ENCODE results near the gene XIRP1. TPM values are rescaled to one million over a fixed set of nuclear protein-coding genes. Genes with fewer than 3 reads are reported as not detected.

Gene XIRP1
- total RNA-seq, 4 donors from 2014 or later: 0.18 to 0.19 TPM; not detected in 2

DNA sequence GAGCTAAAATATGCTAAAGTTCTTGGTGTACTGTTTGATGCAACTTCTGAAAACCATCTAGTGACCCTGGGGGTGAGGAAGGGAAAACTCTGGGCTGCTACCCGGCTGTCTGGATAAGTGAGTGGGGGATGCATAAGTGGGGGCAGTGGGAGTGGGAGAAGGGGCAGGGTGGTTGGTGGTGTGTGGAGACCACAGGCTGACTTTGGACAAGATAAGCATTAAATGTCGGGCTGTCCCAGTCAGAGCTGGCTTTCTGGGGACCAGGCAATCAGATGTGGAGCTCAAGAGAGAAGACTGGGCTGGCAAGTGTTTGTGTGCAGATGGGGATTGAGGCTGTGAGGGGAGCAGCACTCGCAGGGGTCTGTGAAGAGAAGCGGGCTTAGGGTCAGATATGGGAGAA, 11.0 kb upstream of the XIRP1 start:
- intact Hi-C loops (cut with DNase I): no loop called here

DNA sequence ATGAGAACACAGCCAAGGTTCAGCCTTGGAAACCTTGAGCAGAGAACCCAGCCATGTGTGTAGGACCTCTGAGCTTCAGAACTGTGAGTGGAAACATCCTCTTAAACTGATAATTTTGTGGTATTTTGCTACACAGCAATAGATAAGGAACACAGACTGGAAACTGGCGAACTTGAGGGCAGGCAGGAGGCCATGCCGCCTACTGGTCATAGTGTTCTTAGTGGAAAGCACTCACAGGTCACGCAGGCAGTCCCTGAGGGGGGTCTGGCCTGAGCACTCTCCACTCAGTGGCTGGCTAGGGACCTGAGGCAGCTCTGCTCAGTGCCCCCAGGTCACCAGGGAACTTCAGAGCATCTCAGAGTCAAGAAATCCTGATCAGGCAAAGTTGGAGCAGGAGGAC, 9.7 kb upstream of the XIRP1 start:
- no peaks in the 10 kb centered on the region for H3K4me1 ChIP-seq
- TF ChIP-seq, protein P1, sequence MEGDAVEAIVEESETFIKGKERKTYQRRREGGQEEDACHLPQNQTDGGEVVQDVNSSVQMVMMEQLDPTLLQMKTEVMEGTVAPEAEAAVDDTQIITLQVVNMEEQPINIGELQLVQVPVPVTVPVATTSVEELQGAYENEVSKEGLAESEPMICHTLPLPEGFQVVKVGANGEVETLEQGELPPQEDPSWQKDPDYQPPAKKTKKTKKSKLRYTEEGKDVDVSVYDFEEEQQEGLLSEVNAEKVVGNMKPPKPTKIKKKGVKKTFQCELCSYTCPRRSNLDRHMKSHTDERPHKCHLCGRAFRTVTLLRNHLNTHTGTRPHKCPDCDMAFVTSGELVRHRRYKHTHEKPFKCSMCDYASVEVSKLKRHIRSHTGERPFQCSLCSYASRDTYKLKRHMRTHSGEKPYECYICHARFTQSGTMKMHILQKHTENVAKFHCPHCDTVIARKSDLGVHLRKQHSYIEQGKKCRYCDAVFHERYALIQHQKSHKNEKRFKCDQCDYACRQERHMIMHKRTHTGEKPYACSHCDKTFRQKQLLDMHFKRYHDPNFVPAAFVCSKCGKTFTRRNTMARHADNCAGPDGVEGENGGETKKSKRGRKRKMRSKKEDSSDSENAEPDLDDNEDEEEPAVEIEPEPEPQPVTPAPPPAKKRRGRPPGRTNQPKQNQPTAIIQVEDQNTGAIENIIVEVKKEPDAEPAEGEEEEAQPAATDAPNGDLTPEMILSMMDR (IDR thresholded peaks at IDR 0.05): no peak
- no peak for TF ChIP-seq POLR2A (IDR thresholded peaks at IDR 0.05)
- H3K4me3 ChIP-seq: no peak overlapping the region
- WGBS, 2 donors: 61 to 75% methylated on average over 2 to 3 of the region's 3 CpGs
- H3K36me3 ChIP-seq: no peaks in the 10 kb centered on the region
- H3K27ac ChIP-seq: no peak overlapping the region
- peaks cover 0 to 20% (median 0%) of the 10 kb centered on the region in 4 donors for H3K27me3 ChIP-seq
- no peaks in the 10 kb centered on the region for H3K9me3 ChIP-seq
- intact Hi-C loops (cut with DNase I): no loop called here
- no peak for DNase-seq

More for the DNA sequence above, 11.0 kb upstream of the XIRP1 start:
- WGBS, 2 donors: 73 to 75% methylated on average over 4 of the region's 4 CpGs
- no peak overlapping the region for H3K27ac ChIP-seq
- no peaks in the 10 kb centered on the region for H3K9me3 ChIP-seq
- peaks cover 0 to 20% (median 0%) of the 10 kb centered on the region in 4 donors for H3K27me3 ChIP-seq
- H3K4me1 ChIP-seq: no peaks in the 10 kb centered on the region
- DNase-seq: no peak
- no peak for TF ChIP-seq POLR2A (IDR thresholded peaks at IDR 0.05)
- TF ChIP-seq, protein P1 (IDR thresholded peaks at IDR 0.05): no peak
- H3K4me3 ChIP-seq: no peak overlapping the region
- no peaks in the 10 kb centered on the region for H3K36me3 ChIP-seq

DNA sequence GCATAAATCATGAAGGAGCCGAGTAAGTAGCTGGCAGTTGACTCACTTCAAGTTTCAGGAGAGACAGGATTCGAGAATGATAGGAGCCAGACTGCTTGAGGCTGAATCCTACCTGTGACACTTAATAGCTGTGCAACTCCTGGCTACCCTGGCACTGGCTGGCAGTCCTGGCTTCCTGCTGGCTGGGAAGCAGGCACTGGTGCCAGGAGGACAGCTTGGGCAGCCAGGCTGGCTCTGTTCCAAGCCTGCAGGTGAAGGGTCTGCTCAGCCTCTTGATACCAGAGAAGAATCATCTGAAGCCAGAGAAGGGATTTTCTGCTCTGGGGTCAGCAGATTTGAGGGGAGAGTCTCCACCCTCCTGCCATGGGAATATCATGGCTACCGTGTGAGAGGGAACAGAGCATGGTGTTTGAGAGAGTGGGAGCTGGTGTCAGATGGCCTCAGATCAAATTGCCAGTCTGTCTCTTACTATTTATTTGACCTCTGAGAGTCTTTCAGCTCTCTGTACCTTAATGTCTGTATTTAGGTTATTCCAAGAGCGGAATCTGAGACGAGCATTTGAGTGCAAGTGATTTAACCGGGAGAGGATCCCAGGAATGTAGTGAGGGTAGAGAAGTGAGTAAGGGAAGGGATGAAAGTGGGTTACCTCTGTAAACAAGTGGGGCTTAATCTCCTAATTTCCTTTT, 4.4 kb upstream of the XIRP1 start:
- intact Hi-C loops (cut with DNase I): no loop called here
- Histone ChIP-seq H3K36me3 (no peaks in the 10 kb centered on the region), H3K27me3 (peaks cover 0 to 7% (median 0%) of the 10 kb centered on the region in 4 donors), H3K9me3 (no peaks in the 10 kb centered on the region), H3K4me3 (no peak overlapping the region), H3K4me1 (no peaks in the 10 kb centered on the region), H3K27ac (no peak overlapping the region)
- no peak for DNase-seq
- no peak for TF ChIP-seq POLR2A (IDR thresholded peaks at IDR 0.05)
- TF ChIP-seq, protein P1 (IDR thresholded peaks at IDR 0.05): no peak
- WGBS, 2 donors: 36 to 44% methylated on average over 4 to 5 of the region's 6 CpGs

DNA sequence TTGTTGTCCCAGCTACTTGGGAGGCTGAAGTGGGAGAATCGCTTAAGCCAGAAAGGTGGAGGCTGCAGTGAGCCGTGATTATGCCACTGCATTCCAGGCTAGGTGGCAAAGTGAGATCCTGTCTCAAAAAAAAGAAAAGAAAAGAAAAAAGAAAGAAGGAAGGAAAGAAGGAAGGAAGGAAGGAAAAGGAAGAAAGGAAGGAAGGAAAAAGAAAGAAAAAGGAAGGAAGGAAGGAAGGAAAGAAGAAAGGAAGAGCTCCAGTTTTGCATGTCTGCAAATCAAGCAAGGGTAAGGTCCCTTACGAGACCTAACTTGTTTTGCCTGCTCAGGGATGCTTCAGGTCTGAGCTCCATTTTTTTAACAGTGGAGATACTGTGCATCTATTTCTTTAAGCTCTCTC, 3.6 kb upstream of the XIRP1 start:
- Histone ChIP-seq H3K27me3 (peaks cover 0 to 7% (median 0%) of the 10 kb centered on the region in 4 donors), H3K9me3 (no peaks in the 10 kb centered on the region), H3K4me3 (no peak overlapping the region), H3K27ac (no peak overlapping the region), H3K36me3 (no peaks in the 10 kb centered on the region), H3K4me1 (no peaks in the 10 kb centered on the region)
- WGBS, 2 donors: 64 to 76% methylated on average over 3 of the region's 3 CpGs
- TF ChIP-seq, protein P1 (IDR thresholded peaks at IDR 0.05): no peak
- no peak for TF ChIP-seq POLR2A (IDR thresholded peaks at IDR 0.05)
- intact Hi-C loops (cut with DNase I): no loop called here
- DNase-seq: no peak

DNA sequence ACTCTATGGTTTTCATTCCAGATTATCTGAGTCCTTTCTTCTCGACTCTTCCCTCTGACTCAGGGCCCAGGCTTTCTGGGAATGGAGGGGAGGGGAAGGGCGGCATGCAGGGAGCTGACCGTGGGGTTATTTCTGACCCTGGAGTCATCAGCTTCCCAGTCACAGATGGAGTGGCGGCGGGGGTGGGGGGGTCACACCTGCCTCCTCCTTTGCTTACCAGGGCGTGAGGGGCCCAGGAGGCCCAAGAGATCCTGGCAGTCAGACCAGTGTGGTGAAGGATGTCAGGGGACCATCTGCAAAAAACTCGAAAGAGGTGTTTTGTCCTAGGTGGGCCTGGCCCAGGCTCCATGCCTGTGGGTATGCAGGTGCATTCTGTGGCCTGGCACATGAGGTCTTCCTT, 996 bp upstream of the XIRP1 start:
- intact Hi-C loops (cut with DNase I): loop anchor here (5.0 kb wide), 1 partner anchor 99 kb away; no protein-coding TSS in a partner anchor
- peaks cover 0 to 8% (median 0%) of the 10 kb centered on the region in 3 donors for H3K4me1 ChIP-seq
- H3K4me3 ChIP-seq: no peak overlapping the region
- WGBS, 2 donors: 60 to 73% methylated on average over 2 to 4 of the region's 7 CpGs
- DNase-seq: no peak
- H3K27ac ChIP-seq: no peak overlapping the region
- no peak for TF ChIP-seq POLR2A (IDR thresholded peaks at IDR 0.05)
- TF ChIP-seq, protein P1 (IDR thresholded peaks at IDR 0.05): no peak
- peaks cover 0 to 7% (median 0%) of the 10 kb centered on the region in 4 donors for H3K27me3 ChIP-seq
- H3K36me3 ChIP-seq: no peaks in the 10 kb centered on the region
- no peaks in the 10 kb centered on the region for H3K9me3 ChIP-seq

Measured in esophagus squamous epithelium (tissue), 5 donors.